HepG2 (cell line): ENCODE measurements around the gene FGD6.

Experiments used
- CTCF ChIP-seq: sonication (generic); formaldehyde crosslinking; IDR thresholded peaks from 2 replicates; pipeline ENCODE4 v1.5.0; 2020; ENCODE audit warnings: mild to moderate bottlenecking, missing genetic modification reagents, moderate library complexity
- ELF4 ChIP-seq: sonication (generic); formaldehyde crosslinking; IDR thresholded peaks from 2 replicates; pipeline ENCODE4 v1.5.0; 2020; ENCODE audit warnings: missing genetic modification reagents, mild to moderate bottlenecking, moderate library complexity, borderline replicate concordance
- GPBP1L1 ChIP-seq: sonication (generic); formaldehyde crosslinking; IDR thresholded peaks from 2 replicates; pipeline ENCODE4 v1.5.0; 2020; ENCODE audit warnings: mild to moderate bottlenecking, missing genetic modification reagents
- POLR2A ChIP-seq, 2 experiments: IDR thresholded peaks; 2 replicates each; pipeline ENCODE4 v1.6.1; 2011; ENCODE audit warnings: low read depth in 2 of 2, low read length in 2 of 2, mild to moderate bottlenecking in 1 of 2, moderate library complexity in 1 of 2; ENCODE audit not compliant: insufficient read depth in 1 of 2
- TGIF2 ChIP-seq: IDR thresholded peaks from 2 replicates; pipeline ENCODE4 v1.6.1; 2016; ENCODE audit warnings: control low read depth, missing compliant biosample characterization
- ZBTB10 ChIP-seq: sonication (generic); formaldehyde crosslinking; IDR thresholded peaks from 2 replicates; pipeline ENCODE4 v1.4.0; 2020; ENCODE audit warnings: missing genetic modification reagents, borderline replicate concordance
- ZBTB44 ChIP-seq: sonication (generic); formaldehyde crosslinking; IDR thresholded peaks from 2 replicates; pipeline ENCODE4 v1.4.0; 2020; ENCODE audit warnings: missing genetic modification reagents
- ZNF143 ChIP-seq: sonication (generic); formaldehyde crosslinking; IDR thresholded peaks from 2 replicates; pipeline ENCODE4 v1.4.0; 2020; ENCODE audit warnings: missing genetic modification reagents
- ZNF281 ChIP-seq: sonication (generic); formaldehyde crosslinking; IDR thresholded peaks from 2 replicates; pipeline ENCODE4 v1.4.0; 2020; ENCODE audit warnings: missing genetic modification reagents, borderline replicate concordance
- ZNF670 ChIP-seq: sonication (generic); formaldehyde crosslinking; IDR thresholded peaks from 2 replicates; pipeline ENCODE4 v1.8.0; 2022; ENCODE audit warnings: mild to moderate bottlenecking, missing genetic modification reagents, borderline replicate concordance

- no peak for TF ChIP-seq GPBP1L1
- TF ChIP-seq ZNF670 = no peak
- TF ChIP-seq ZNF281 (CRISPR knock-in tag) = no peak
- TF ChIP-seq ZNF143 (CRISPR knock-in tag) = no peak
- no peak for TF ChIP-seq TGIF2
- TF ChIP-seq ELF4 (CRISPR knock-in tag) = no peak
- TF ChIP-seq ZBTB44 = no peak
- TF ChIP-seq ZBTB10 (CRISPR knock-in tag) = no peak
- TF ChIP-seq CTCF (CRISPR knock-in tag) = no peak
- TF ChIP-seq POLR2A (IDR thresholded peaks at IDR 0.05; ENCODE audit: insufficient read depth in 1 of 2, low read depth in 2 of 2, low read length in 2 of 2) = no peak
These were observed 102.4 kb downstream of the FGD6 start for GRCh38 chr12:95114766-95115405.
